K562 (cell line): ENCODE measurements around the gene TMEM248. TPM values are rescaled to one million over a fixed set of nuclear protein-coding genes. Genes with fewer than 3 reads are reported as not detected.

ENCODE experiments used
- CHD2 ChIP-seq: IDR thresholded peaks from 2 replicates; pipeline ENCODE4 v1.6.1; 2011; ENCODE audit warnings: low read depth, low read length
- GTF2E2 ChIP-seq: fragments of 200-800 bp; sonication (Bioruptor generic); IDR thresholded peaks from 2 replicates; pipeline ENCODE4 v1.6.1; 2016; ENCODE audit warnings: missing genetic modification characterization, missing compliant biosample characterization
- HEY1 ChIP-seq: fragments of 250-450 bp; sonication (Bioruptor Pico); IDR thresholded peaks from 2 replicates; pipeline ENCODE4 v1.5.0; 2020; ENCODE audit warnings: mild to moderate bottlenecking, moderate library complexity, borderline replicate concordance
- KAT8 ChIP-seq: fragments of 450-650 bp; IDR thresholded peaks from 2 replicates; pipeline ENCODE4 v1.6.1; 2016; ENCODE audit warnings: low read depth, mild to moderate bottlenecking
- MCM5 ChIP-seq: fragments of 450-650 bp; IDR thresholded peaks from 2 replicates; pipeline ENCODE4 v1.6.1; 2016; ENCODE audit warnings: low read depth
- NONO ChIP-seq, 2 experiments: fragments of 200-400 bp in 1 of 2; fragments of 450-650 bp in 1 of 2; formaldehyde crosslinking in 1 of 2; IDR thresholded peaks; 2 replicates each; pipeline ENCODE4 v1.6.1; 2017; ENCODE audit warnings: low read depth in 2 of 2, mild to moderate bottlenecking in 2 of 2, moderate library complexity in 2 of 2, low read length in 1 of 2
- RHOXF2B ChIP-seq: fragments of 250-450 bp; sonication (Bioruptor Pico); conservative IDR thresholded peaks from 2 replicates; pipeline ENCODE4 v1.5.1; 2021
- SMAD1 ChIP-seq: fragments of 150-350 bp; IDR thresholded peaks from 2 replicates; pipeline ENCODE4 v1.6.1; 2014; ENCODE audit warnings: low read length, low read depth; ENCODE audit not compliant: partially characterized antibody
- STAT5B ChIP-seq: fragments of 250-450 bp; sonication (Bioruptor Pico); IDR thresholded peaks from 2 replicates; pipeline ENCODE4 v1.8.0; 2021; ENCODE audit warnings: mild to moderate bottlenecking, inconsistent platforms
- TBL1XR1 ChIP-seq, 2 experiments: IDR thresholded peaks; 2 replicates each; pipeline ENCODE4 v1.6.1; 2012; ENCODE audit warnings: improper control_type of control experiment in 2 of 2, low read length in 2 of 2, mild to moderate bottlenecking in 1 of 2
- THRB ChIP-seq: fragments of 450-650 bp; formaldehyde crosslinking; conservative IDR thresholded peaks from 2 replicates; pipeline ENCODE4 v1.4.0; 2022; ENCODE audit warnings: mild to moderate bottlenecking, missing genetic modification characterization
- ZBTB5 ChIP-seq: fragments of 450-650 bp; IDR thresholded peaks from 2 replicates; pipeline ENCODE4 v1.6.1; 2017; ENCODE audit warnings: antibody characterized with exemption
- ZBTB7A ChIP-seq: IDR thresholded peaks from 2 replicates; pipeline ENCODE4 v1.6.1; 2011; ENCODE audit warnings: low read depth, mild to moderate bottlenecking, low read length, moderate library complexity, borderline replicate concordance; ENCODE audit not compliant: control insufficient read depth
- ZNF431 ChIP-seq: sonication (generic); formaldehyde crosslinking; IDR thresholded peaks from 2 replicates; pipeline ENCODE4 v1.8.0; 2022; ENCODE audit warnings: mild to moderate bottlenecking, missing genetic modification reagents
- ZNF584 ChIP-seq: fragments of 200-800 bp; sonication (Bioruptor generic); IDR thresholded peaks from 2 replicates; pipeline ENCODE4 v1.6.1; 2016; ENCODE audit warnings: low read depth, mild to moderate bottlenecking, missing genetic modification characterization, missing compliant biosample characterization
- polyA plus RNA-seq, 8 experiments: library from polyadenylated mRNA; depleted of rRNA in 4 of 8; stranded (reverse) in 5 of 8; unstranded in 3 of 8; fragments of >200 nt; fragmentation: Nextera tagmentation in 2 of 8; fragmentation: Illumina TruSeq in 1 of 8; extraction: Ambion mirVana in 2 of 8; extraction: Trizol in 1 of 8; gene quantifications; 2 replicates each; pipeline versions ENCODE4 v1.2.1 to v1.2.3, GENCODE V29; 2011 to 2014; ENCODE audit warnings: inconsistent platforms in 1 of 8, missing spikeins in 1 of 8
- total RNA-seq, 7 experiments: library from RNA; depleted of rRNA in 6 of 7; stranded (reverse); fragments of >200 nt in 6 of 7; fragmentation: Illumina TruSeq in 2 of 7; extraction: Trizol in 2 of 7; gene quantifications; 2 replicates each; pipeline versions ENCODE4 v1.2.1 to v1.2.3, GENCODE V29; 2011 to 2021; ENCODE audit warnings: low replicate concordance in 1 of 7
- TF ChIP-seq, protein P1 (sequence below): fragments of 450-650 bp; formaldehyde crosslinking; IDR thresholded peaks from 2 replicates; pipeline ENCODE4 v1.4.0; 2022; ENCODE audit warnings: mild to moderate bottlenecking, moderate library complexity
- TF ChIP-seq, protein P2 (sequence below): fragments of 250-450 bp; sonication (Bioruptor Pico); IDR thresholded peaks from 2 replicates; pipeline ENCODE4 v1.8.0; 2022; ENCODE audit warnings: moderate library complexity, mild to moderate bottlenecking, inconsistent platforms
- TF ChIP-seq, protein P3 (sequence below): sonication (generic); formaldehyde crosslinking; IDR thresholded peaks from 2 replicates; pipeline ENCODE4 v1.4.0; 2020; ENCODE audit warnings: mild to moderate bottlenecking, missing genetic modification reagents
- TF ChIP-seq, protein P4 (sequence below): fragments of 450-650 bp; conservative IDR thresholded peaks from 2 replicates; pipeline ENCODE4 v1.6.1; 2016; ENCODE audit warnings: missing genetic modification characterization, low read depth, mild to moderate bottlenecking, missing compliant biosample characterization, moderate library complexity

The TMEM248 gene
- total and polyA plus RNA-seq, 9 of the 15 experiments (the other 6 are each of a cell fraction or from before 2014, with no cell fraction given), result 6.3 to 132 (median 64.4) TPM

GRCh38 chr7:66920769-66921395 is at the start of gene TMEM248 (continued):
- TF ChIP-seq ZBTB5 (peak; percentile 70; the same call in 1 of the 2 replicates), RHOXF2B (CRISPR knock-in tag) (0 out of 2 replicates have a peak, but pooled peaks have one; percentile 59), ZNF431 (CRISPR knock-in tag) (no peak), NONO (IDR thresholded peaks at IDR 0.05; ENCODE audit: low read depth in 2 of 2, low read length in 1 of 2) (no peak), MCM5 (no peak), GTF2E2 (peak; percentile 85), KAT8 (no peak), TBL1XR1 (IDR thresholded peaks at IDR 0.05; ENCODE audit: low read length in 2 of 2) (no peak; a peak in 2 of 4 replicates), HEY1 (CRISPR knock-in tag) (no peak), ZNF584 (0 out of 2 replicates have a peak, but pooled peaks have one; percentile 51), SMAD1 (peak; percentile 59), THRB (peak; percentile 91), ZBTB7A (no peak), CHD2 (no peak; the same call in 1 of the 2 replicates), STAT5B (CRISPR knock-in tag) (no peak)
- TF ChIP-seq, protein P1, sequence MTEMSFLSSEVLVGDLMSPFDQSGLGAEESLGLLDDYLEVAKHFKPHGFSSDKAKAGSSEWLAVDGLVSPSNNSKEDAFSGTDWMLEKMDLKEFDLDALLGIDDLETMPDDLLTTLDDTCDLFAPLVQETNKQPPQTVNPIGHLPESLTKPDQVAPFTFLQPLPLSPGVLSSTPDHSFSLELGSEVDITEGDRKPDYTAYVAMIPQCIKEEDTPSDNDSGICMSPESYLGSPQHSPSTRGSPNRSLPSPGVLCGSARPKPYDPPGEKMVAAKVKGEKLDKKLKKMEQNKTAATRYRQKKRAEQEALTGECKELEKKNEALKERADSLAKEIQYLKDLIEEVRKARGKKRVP (CRISPR knock-in tag), result no peak; the same call in 1 of the 2 replicates
- TF ChIP-seq, protein P2, sequence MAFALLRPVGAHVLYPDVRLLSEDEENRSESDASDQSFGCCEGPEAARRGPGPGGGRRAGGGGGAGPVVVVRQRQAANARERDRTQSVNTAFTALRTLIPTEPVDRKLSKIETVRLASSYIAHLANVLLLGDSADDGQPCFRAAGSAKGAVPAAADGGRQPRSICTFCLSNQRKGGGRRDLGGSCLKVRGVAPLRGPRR (CRISPR knock-in tag), result no peak
- TF ChIP-seq, protein P3, sequence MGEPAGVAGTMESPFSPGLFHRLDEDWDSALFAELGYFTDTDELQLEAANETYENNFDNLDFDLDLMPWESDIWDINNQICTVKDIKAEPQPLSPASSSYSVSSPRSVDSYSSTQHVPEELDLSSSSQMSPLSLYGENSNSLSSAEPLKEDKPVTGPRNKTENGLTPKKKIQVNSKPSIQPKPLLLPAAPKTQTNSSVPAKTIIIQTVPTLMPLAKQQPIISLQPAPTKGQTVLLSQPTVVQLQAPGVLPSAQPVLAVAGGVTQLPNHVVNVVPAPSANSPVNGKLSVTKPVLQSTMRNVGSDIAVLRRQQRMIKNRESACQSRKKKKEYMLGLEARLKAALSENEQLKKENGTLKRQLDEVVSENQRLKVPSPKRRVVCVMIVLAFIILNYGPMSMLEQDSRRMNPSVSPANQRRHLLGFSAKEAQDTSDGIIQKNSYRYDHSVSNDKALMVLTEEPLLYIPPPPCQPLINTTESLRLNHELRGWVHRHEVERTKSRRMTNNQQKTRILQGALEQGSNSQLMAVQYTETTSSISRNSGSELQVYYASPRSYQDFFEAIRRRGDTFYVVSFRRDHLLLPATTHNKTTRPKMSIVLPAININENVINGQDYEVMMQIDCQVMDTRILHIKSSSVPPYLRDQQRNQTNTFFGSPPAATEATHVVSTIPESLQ (CRISPR knock-in tag), result no peak
- TF ChIP-seq, protein P4, sequence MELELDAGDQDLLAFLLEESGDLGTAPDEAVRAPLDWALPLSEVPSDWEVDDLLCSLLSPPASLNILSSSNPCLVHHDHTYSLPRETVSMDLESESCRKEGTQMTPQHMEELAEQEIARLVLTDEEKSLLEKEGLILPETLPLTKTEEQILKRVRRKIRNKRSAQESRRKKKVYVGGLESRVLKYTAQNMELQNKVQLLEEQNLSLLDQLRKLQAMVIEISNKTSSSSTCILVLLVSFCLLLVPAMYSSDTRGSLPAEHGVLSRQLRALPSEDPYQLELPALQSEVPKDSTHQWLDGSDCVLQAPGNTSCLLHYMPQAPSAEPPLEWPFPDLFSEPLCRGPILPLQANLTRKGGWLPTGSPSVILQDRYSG (tag), result no peak
